HCT116 (cell line): ENCODE results near the gene SEMA3F. TPM values are rescaled to one million over a fixed set of nuclear protein-coding genes. Genes with fewer than 3 reads are reported as not detected.

Experiments used
- ATAC-seq: fragments of 200-7000 bp; cut with Tn5 transposase; 2 replicates; pipeline ENCODE4 v1.9.1; 2020; ENCODE audit warnings: mild to moderate bottlenecking, moderate library complexity
- BruUV-seq: library from RNA; stranded (reverse); fragments of 400-500 nt; replicated peaks from 2 replicates; lab custom pipeline; 2021; lab: Mats Ljungman, UMichigan
- CTCF ChIA-PET: fragments of 300-600 bp; sonication (Branson Sonifier 250); formaldehyde crosslinking; loops from one replicate; lab custom pipeline; 2021; ENCODE audit warnings: antibody characterized with exemption; lab: Charles Lee
- POLR2A ChIA-PET: fragments of 300-600, 350-600 bp; sonication (Branson Sonifier 250); formaldehyde crosslinking; loops from one replicate; lab custom pipeline; 2021; ENCODE audit warnings: antibody characterized with exemption; lab: Charles Lee
- RAD21 ChIA-PET, 2 experiments: fragments of 300-600 bp; sonication (Branson Sonifier 250); formaldehyde crosslinking; loops; one replicate each; lab custom pipeline; 2023; ENCODE audit warnings: low total read pairs in 2 of 2; ENCODE audit not compliant: uncharacterized antibody in 2 of 2, unreplicated experiment in 2 of 2, low non-redundant PET in 1 of 2; lab: Charles Lee
- DNase-seq: peaks from one replicate; pipeline ENCODE4 v3.0.0-alpha.2; 2010; ENCODE audit warnings: low read depth, low spot score
- H2AFZ ChIP-seq: fragments of 200-600 bp; shearing (Covaris generic), sonication (generic); 2 replicates; pipeline ENCODE4 v1.6.1; 2017; ENCODE audit warnings: low read depth, mixed run types, mixed read lengths, antibody characterized with exemption, low read length; ENCODE audit not compliant: poor library complexity, severe bottlenecking
- H3K27ac ChIP-seq: 2 replicates; pipeline ENCODE4 v1.5.1; 2012; ENCODE audit warnings: low read depth, low read length
- H3K27me3 ChIP-seq: fragments of 200-600 bp; sonication (generic); 2 replicates; pipeline ENCODE4 v1.6.1; 2016; ENCODE audit warnings: mixed run types, low read length, mixed read lengths; ENCODE audit not compliant: insufficient read depth
- H3K36me3 ChIP-seq, 2 experiments: fragments of 200-500 bp in 1 of 2; fragments of 200-600 bp in 1 of 2; sonication (Bioruptor generic) in 1 of 2; sonication (generic) in 1 of 2; 2 replicates each; pipeline versions ENCODE4 v1.5.1 to v1.6.1; 2014 to 2016; ENCODE audit warnings: low read length in 2 of 2, inconsistent platforms in 1 of 2, mixed read lengths in 1 of 2, mixed run types in 1 of 2; ENCODE audit not compliant: insufficient read depth in 2 of 2, control insufficient read depth in 1 of 2
- H3K4me1 ChIP-seq, 2 experiments: fragments of 200-600 bp in 1 of 2; sonication (generic) in 1 of 2; 2 replicates each; pipeline versions ENCODE4 v1.5.1 to v1.6.1; 2012 to 2017; ENCODE audit warnings: low read length in 2 of 2, inconsistent platforms in 1 of 2, mild to moderate bottlenecking in 1 of 2, mixed read lengths in 1 of 2, mixed run types in 1 of 2, moderate library complexity in 1 of 2; ENCODE audit not compliant: insufficient read depth in 2 of 2, control insufficient read depth in 1 of 2
- H3K4me2 ChIP-seq: fragments of 200-600 bp; sonication (generic); 2 replicates; pipeline ENCODE4 v1.6.1; 2017; ENCODE audit warnings: mixed run types, low read length, mixed read lengths
- H3K4me3 ChIP-seq, 2 experiments: fragments of 200-600 bp in 1 of 2; sonication (generic) in 1 of 2; replicated peaks in 1 of 2; 2 replicates each; pipeline ENCODE4 v1.5.1; 2011 to 2016; ENCODE audit warnings: low read length in 2 of 2, control low read depth in 1 of 2, low read depth in 1 of 2, mild to moderate bottlenecking in 1 of 2, mixed read lengths in 1 of 2, mixed run types in 1 of 2
- H3K79me2 ChIP-seq: fragments of 200-600 bp; sonication (generic); 2 replicates; pipeline ENCODE4 v1.6.1; 2017; ENCODE audit warnings: mild to moderate bottlenecking, mixed run types, low read length, moderate library complexity, mixed read lengths; ENCODE audit not compliant: insufficient read depth
- H3K9ac ChIP-seq: fragments of 200-600 bp; sonication (generic); 2 replicates; pipeline ENCODE4 v1.6.1; 2016; ENCODE audit warnings: low read length, mixed read lengths
- H3K9me2 ChIP-seq: fragments of 200-600 bp; sonication (generic), shearing (Covaris generic); 2 replicates; pipeline ENCODE4 v1.6.1; 2017; ENCODE audit warnings: mixed run types, mild to moderate bottlenecking, moderate library complexity; ENCODE audit not compliant: insufficient read depth
- H3K9me3 ChIP-seq, 2 experiments: fragments of 200-500 bp in 1 of 2; fragments of 200-600 bp in 1 of 2; sonication (Bioruptor generic) in 1 of 2; sonication (generic) in 1 of 2; 2 replicates each; pipeline ENCODE4 v1.6.1; 2014 to 2017; ENCODE audit warnings: low read length in 2 of 2, mixed read lengths in 2 of 2, inconsistent platforms in 1 of 2, low read depth in 1 of 2, mild to moderate bottlenecking in 1 of 2, mixed run types in 1 of 2, moderate library complexity in 1 of 2; ENCODE audit not compliant: control insufficient read depth in 1 of 2, insufficient read depth in 1 of 2
- H4K20me1 ChIP-seq: fragments of 200-600 bp; sonication (generic), shearing (Covaris generic); 2 replicates; pipeline ENCODE4 v1.6.1; 2017; ENCODE audit warnings: mixed run types, mild to moderate bottlenecking, moderate library complexity; ENCODE audit not compliant: insufficient read depth
- CBX3 ChIP-seq: IDR thresholded peaks from 2 replicates; pipeline ENCODE4 v1.6.1; 2012; ENCODE audit warnings: low read depth
- CEBPB ChIP-seq: IDR thresholded peaks from 2 replicates; pipeline ENCODE4 v1.6.1; 2012; ENCODE audit warnings: low read depth
- EGR1 ChIP-seq: IDR thresholded peaks from 2 replicates; pipeline ENCODE4 v1.6.1; 2012; ENCODE audit warnings: low read depth
- ELF1 ChIP-seq: IDR thresholded peaks from 2 replicates; pipeline ENCODE4 v1.6.1; 2012; ENCODE audit warnings: low read depth, borderline replicate concordance
- EZH2 ChIP-seq: fragments of 200-600 bp; sonication (generic); IDR thresholded peaks from 2 replicates; pipeline ENCODE4 v1.6.1; 2017; ENCODE audit warnings: antibody characterized with exemption, mixed run types
- EZH2phosphoT487 ChIP-seq: fragments of 200-600 bp; IDR thresholded peaks from 2 replicates; pipeline ENCODE4 v1.6.1; 2018; ENCODE audit warnings: antibody characterized with exemption, borderline replicate concordance
- FOSL1 ChIP-seq: IDR thresholded peaks from 2 replicates; pipeline ENCODE4 v1.6.1; 2012; ENCODE audit warnings: low read depth
- JUND ChIP-seq: IDR thresholded peaks from 2 replicates; pipeline ENCODE4 v1.6.1; 2012
- POLR2A ChIP-seq: IDR thresholded peaks from 2 replicates; pipeline ENCODE4 v1.7.0; 2011; ENCODE audit warnings: borderline replicate concordance; ENCODE audit not compliant: insufficient read depth, insufficient read length; ENCODE audit errors: extremely low read depth
- POLR2AphosphoS5 ChIP-seq: IDR thresholded peaks from 2 replicates; pipeline ENCODE4 v1.6.1; 2011; ENCODE audit warnings: mild to moderate bottlenecking, low read depth, low read length, moderate library complexity
- RAD21 ChIP-seq: IDR thresholded peaks from 2 replicates; pipeline ENCODE4 v1.6.1; 2012; ENCODE audit warnings: low read depth, mild to moderate bottlenecking
- SIN3A ChIP-seq: IDR thresholded peaks from 2 replicates; pipeline ENCODE4 v1.6.1; 2012; ENCODE audit warnings: low read depth
- SP1 ChIP-seq: IDR thresholded peaks from 2 replicates; pipeline ENCODE4 v1.6.1; 2012; ENCODE audit warnings: low read depth
- SRF ChIP-seq: IDR thresholded peaks from 2 replicates; pipeline ENCODE4 v1.6.1; 2012; ENCODE audit warnings: low read depth
- ZFX ChIP-seq: fragments of 450-650 bp; IDR thresholded peaks from 2 replicates; pipeline ENCODE4 v1.6.1; 2017
- intact Hi-C: fragments of 100-400 bp; cut with micrococcal nuclease; formaldehyde crosslinking; loops from 2 replicates; pipeline ENCODE4 v1.10.0; 2022
- total RNA-seq: library from RNA; stranded (reverse); gene quantifications from one replicate; pipeline ENCODE4 v1.2.1, GENCODE V29; 2021; ENCODE audit not compliant: unreplicated experiment
- TF ChIP-seq, protein P1 (sequence below): IDR thresholded peaks from 2 replicates; pipeline ENCODE4 v1.6.1; 2012
- TF ChIP-seq, protein P2 (sequence below): IDR thresholded peaks from 2 replicates; pipeline ENCODE4 v1.6.1; 2012; ENCODE audit warnings: low read depth
- TF ChIP-seq, protein P3 (sequence below), 3 experiments: fragments of 200-600 bp in 1 of 3; sonication (generic) in 1 of 3; IDR thresholded peaks in 2 of 3; conservative IDR thresholded peaks in 1 of 3; 2 replicates each; pipeline ENCODE4 v1.5.1; 2012 to 2017; ENCODE audit warnings: low read depth in 2 of 3, low read length in 2 of 3, antibody characterized with exemption in 1 of 3, borderline replicate concordance in 1 of 3, control low read depth in 1 of 3, mild to moderate bottlenecking in 1 of 3, mixed read lengths in 1 of 3, mixed run types in 1 of 3, moderate library complexity in 1 of 3; ENCODE audit not compliant: insufficient read depth in 1 of 3
- TF ChIP-seq, protein P4 (sequence below): IDR thresholded peaks from 2 replicates; pipeline ENCODE4 v1.6.1; 2012

Gene SEMA3F
- total RNA-seq, 1 experiment from 2014 or later, result 15.7 TPM

DNA sequence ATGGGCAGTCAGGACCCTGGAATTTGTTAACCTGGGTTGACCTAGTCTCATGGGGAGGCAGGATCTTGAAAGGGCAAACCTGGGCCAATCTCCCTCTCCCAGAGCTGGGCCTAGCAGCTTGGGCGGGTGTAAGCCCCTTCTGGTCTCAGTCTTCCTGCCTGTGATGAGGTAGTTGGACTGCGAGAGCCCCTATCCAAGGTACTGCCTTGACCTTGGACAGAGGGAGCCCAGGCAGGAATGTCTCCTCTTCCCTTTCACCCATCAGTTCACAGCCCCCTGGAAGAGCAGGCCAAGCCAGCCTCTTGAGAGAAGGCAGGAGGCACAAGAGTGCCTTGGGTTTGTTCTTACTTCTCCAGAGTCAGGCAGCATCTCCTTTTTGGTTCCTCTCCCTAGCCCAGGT is 24.7 kb upstream of the SEMA3F start:
- ATAC-seq, result no peak
- ChIA-PET POLR2A (no interaction called here), RAD21 (no interaction called here), CTCF (no interaction called here)
- Histone ChIP-seq H3K9ac (no peak overlapping the region), H4K20me1 (no peaks in the 10 kb centered on the region), H3K27me3 (no peaks in the 10 kb centered on the region), H3K36me3 (no peaks in the 10 kb centered on the region), H3K4me2 (no peak overlapping the region), H3K9me3 (no peaks in the 10 kb centered on the region), H3K79me2 (no peaks in the 10 kb centered on the region), H3K4me1 (no peaks in the 10 kb centered on the region), H3K9me2 (no peaks in the 10 kb centered on the region), H3K4me3 (no peak overlapping the region), H2AFZ (no peak overlapping the region), H3K27ac (no peak overlapping the region)
- TF ChIP-seq EZH2, result no peak
- TF ChIP-seq POLR2AphosphoS5, result no peak
- no peak for TF ChIP-seq SRF
- no peak for TF ChIP-seq POLR2A
- TF ChIP-seq EGR1, result no peak
- no peak for TF ChIP-seq SP1
- no peak for TF ChIP-seq EZH2phosphoT487
- TF ChIP-seq SIN3A, result no peak
- TF ChIP-seq, protein P1, sequence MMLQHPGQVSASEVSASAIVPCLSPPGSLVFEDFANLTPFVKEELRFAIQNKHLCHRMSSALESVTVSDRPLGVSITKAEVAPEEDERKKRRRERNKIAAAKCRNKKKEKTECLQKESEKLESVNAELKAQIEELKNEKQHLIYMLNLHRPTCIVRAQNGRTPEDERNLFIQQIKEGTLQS, result no peak
- no peak for TF ChIP-seq ZFX
- TF ChIP-seq, protein P2, sequence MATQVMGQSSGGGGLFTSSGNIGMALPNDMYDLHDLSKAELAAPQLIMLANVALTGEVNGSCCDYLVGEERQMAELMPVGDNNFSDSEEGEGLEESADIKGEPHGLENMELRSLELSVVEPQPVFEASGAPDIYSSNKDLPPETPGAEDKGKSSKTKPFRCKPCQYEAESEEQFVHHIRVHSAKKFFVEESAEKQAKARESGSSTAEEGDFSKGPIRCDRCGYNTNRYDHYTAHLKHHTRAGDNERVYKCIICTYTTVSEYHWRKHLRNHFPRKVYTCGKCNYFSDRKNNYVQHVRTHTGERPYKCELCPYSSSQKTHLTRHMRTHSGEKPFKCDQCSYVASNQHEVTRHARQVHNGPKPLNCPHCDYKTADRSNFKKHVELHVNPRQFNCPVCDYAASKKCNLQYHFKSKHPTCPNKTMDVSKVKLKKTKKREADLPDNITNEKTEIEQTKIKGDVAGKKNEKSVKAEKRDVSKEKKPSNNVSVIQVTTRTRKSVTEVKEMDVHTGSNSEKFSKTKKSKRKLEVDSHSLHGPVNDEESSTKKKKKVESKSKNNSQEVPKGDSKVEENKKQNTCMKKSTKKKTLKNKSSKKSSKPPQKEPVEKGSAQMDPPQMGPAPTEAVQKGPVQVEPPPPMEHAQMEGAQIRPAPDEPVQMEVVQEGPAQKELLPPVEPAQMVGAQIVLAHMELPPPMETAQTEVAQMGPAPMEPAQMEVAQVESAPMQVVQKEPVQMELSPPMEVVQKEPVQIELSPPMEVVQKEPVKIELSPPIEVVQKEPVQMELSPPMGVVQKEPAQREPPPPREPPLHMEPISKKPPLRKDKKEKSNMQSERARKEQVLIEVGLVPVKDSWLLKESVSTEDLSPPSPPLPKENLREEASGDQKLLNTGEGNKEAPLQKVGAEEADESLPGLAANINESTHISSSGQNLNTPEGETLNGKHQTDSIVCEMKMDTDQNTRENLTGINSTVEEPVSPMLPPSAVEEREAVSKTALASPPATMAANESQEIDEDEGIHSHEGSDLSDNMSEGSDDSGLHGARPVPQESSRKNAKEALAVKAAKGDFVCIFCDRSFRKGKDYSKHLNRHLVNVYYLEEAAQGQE, result no peak
- TF ChIP-seq CEBPB, result no peak
- TF ChIP-seq, protein P3, sequence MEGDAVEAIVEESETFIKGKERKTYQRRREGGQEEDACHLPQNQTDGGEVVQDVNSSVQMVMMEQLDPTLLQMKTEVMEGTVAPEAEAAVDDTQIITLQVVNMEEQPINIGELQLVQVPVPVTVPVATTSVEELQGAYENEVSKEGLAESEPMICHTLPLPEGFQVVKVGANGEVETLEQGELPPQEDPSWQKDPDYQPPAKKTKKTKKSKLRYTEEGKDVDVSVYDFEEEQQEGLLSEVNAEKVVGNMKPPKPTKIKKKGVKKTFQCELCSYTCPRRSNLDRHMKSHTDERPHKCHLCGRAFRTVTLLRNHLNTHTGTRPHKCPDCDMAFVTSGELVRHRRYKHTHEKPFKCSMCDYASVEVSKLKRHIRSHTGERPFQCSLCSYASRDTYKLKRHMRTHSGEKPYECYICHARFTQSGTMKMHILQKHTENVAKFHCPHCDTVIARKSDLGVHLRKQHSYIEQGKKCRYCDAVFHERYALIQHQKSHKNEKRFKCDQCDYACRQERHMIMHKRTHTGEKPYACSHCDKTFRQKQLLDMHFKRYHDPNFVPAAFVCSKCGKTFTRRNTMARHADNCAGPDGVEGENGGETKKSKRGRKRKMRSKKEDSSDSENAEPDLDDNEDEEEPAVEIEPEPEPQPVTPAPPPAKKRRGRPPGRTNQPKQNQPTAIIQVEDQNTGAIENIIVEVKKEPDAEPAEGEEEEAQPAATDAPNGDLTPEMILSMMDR (IDR thresholded peaks at IDR 0.05 in 2 of 3, conservative IDR thresholded peaks at IDR 0.05 in 1 of 3; ENCODE audit: borderline replicate concordance in 1 of 3, insufficient read depth in 1 of 3, low read depth in 2 of 3, low read length in 2 of 3), result no peak
- TF ChIP-seq RAD21, result no peak
- no peak for TF ChIP-seq FOSL1
- no peak for TF ChIP-seq JUND
- TF ChIP-seq, protein P4, sequence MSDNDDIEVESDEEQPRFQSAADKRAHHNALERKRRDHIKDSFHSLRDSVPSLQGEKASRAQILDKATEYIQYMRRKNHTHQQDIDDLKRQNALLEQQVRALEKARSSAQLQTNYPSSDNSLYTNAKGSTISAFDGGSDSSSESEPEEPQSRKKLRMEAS, result no peak
- no peak for TF ChIP-seq ELF1
- no peak for TF ChIP-seq CBX3
- BruUV-seq, result no TSS peak
- DNase-seq, result no peak
- intact Hi-C loops, result no loop called here
